Ovary (tissue), 9 donors: Measurements from ENCODE around the gene PTPRG. TPM values are rescaled to one million over a fixed set of nuclear protein-coding genes. Genes with fewer than 3 reads are reported as not detected.

Experiments
- DNase-seq, 5 donors: peaks; one replicate each; pipeline ENCODE4 v3.0.0-alpha.2; 2019 to 2020
- H3K27ac ChIP-seq, 2 donors: fragments of 200-600 bp; one replicate each; pipeline versions ENCODE4 v1.5.1 to v1.8.0; 2019 to 2022
- H3K27me3 ChIP-seq: fragments of 200-600 bp; one replicate; pipeline ENCODE4 v1.8.0; 2022
- H3K36me3 ChIP-seq: fragments of 200-600 bp; sonication (generic); one replicate; pipeline ENCODE4 v1.5.1; 2019
- H3K4me1 ChIP-seq: one replicate; pipeline ENCODE4 v1.8.1; 2013; ENCODE audit warnings: mild to moderate bottlenecking, moderate library complexity; ENCODE audit not compliant: insufficient read depth
- H3K4me3 ChIP-seq: fragments of 200-600 bp; sonication (generic); one replicate; pipeline ENCODE4 v1.5.1; 2017
- H3K9me3 ChIP-seq, 2 donors: fragments of 200-600 bp in 1 of 2; sonication (generic) in 1 of 2; one replicate each; pipeline versions ENCODE4 v1.5.1 to v1.8.1; 2013 to 2019; ENCODE audit warnings: mild to moderate bottlenecking in 1 of 2, moderate library complexity in 1 of 2
- CTCF ChIP-seq, 3 donors: fragments of 450-650 bp in 2 of 3; fragments of 200-600 bp in 1 of 3; IDR thresholded peaks; one replicate each; pipeline versions ENCODE4 v1.5.1 to v1.8.0; 2016 to 2022; ENCODE audit warnings: antibody characterized with exemption in 3 of 3, mild to moderate bottlenecking in 1 of 3
- EP300 ChIP-seq: sonication (generic); formaldehyde crosslinking; IDR thresholded peaks from one replicate; pipeline ENCODE4 v1.6.1; 2017; ENCODE audit warnings: antibody characterized with exemption
- POLR2A ChIP-seq: fragments of 450-650 bp; IDR thresholded peaks from one replicate; pipeline ENCODE4 v1.6.1; 2017; ENCODE audit warnings: antibody characterized with exemption, mild to moderate bottlenecking, moderate library complexity
- WGBS, 3 donors: extraction: QIAGEN DNeasy Blood & Tissue Kit in 1 of 3; methylation state at CpG; one replicate each; pipeline versions ENCODE4 v1.1.5 to v1.1.7; 2013 to 2017; 5-methylcytosine and 5-hydroxymethylcytosine counted together
- intact Hi-C, 4 donors: fragments of 100-400 bp; cut with DNase I; formaldehyde crosslinking; loops; one replicate each; pipeline versions ENCODE4 v1.11.0 to v1.15.1; 2022 to 2023
- polyA plus RNA-seq, 2 donors: library from polyadenylated mRNA; stranded (reverse); fragments of 200-250 nt in 1 of 2; fragments of 350-450 nt in 1 of 2; fragmentation: Illumina TruSeq in 1 of 2; extraction: RNeasy Lipid Tissue Mini Kit (QIAGEN cat#74804) in 1 of 2; gene quantifications; one replicate each; pipeline ENCODE4 v1.2.3, GENCODE V29; 2013 to 2014
- total RNA-seq, 7 donors: library from RNA; depleted of rRNA in 2 of 7; stranded (reverse); fragments of >200 nt in 2 of 7; fragmentation: NEBNext Ultra II Directional in 3 of 7; extraction: Animal tissue kit (Norgen Biotek cat#: 25700) in 3 of 7; gene quantifications; one replicate each; pipeline versions ENCODE4 v1.1.0 to v1.2.4, GENCODE V29; 2016 to 2023
- donor health status: DM: no; HTN: no; CAD: no; lungs with moderate emphysema.
- donor health status: DM: no; HTN: no; CAD: no.
- donor health status: Bipolar disorder and iron deficiency.
- donor health status: DM: yes; HTN: yes; CAD: no.
- donor health status: DM: no; HTN: no; CAD: no.
- donor health status: DM: yes; HTN: yes; CAD: no.

The PTPRG gene
- total and polyA plus RNA-seq, 9 donors, result 18.2 to 87.9 (median 47.7) TPM

GRCh38 chr3:61628636-61629035 is 67.3 kb downstream of the PTPRG start:
- intact Hi-C loops, result no loop called here
- Histone ChIP-seq H3K9me3 (no peaks in the 10 kb centered on the region), H3K36me3 (no peaks in the 10 kb centered on the region), H3K4me3 (no peak overlapping the region), H3K27ac (no peak overlapping the region), H3K27me3 (no peaks in the 10 kb centered on the region), H3K4me1 (no peaks in the 10 kb centered on the region)
- DNase-seq, result no peak
- TF ChIP-seq POLR2A (no peak), EP300 (no peak), CTCF (IDR thresholded peaks at IDR 0.05) (no peak)
- 88 to 95% (median 91%) methylated on average over 3 of the region's 3 CpGs for WGBS, 3 donors

GRCh38 chr3:61629442-61629841 is 68.1 kb downstream of the PTPRG start:
- no peaks in the 10 kb centered on the region for H3K36me3 ChIP-seq
- intact Hi-C loops, result no loop called here
- WGBS, 3 donors, result 92 to 97% (median 95%) methylated on average over 4 of the region's 4 CpGs
- no peaks in the 10 kb centered on the region for H3K27me3 ChIP-seq
- no peak overlapping the region for H3K27ac ChIP-seq
- TF ChIP-seq POLR2A (no peak), EP300 (no peak), CTCF (IDR thresholded peaks at IDR 0.05) (no peak)
- H3K4me3 ChIP-seq, result no peak overlapping the region
- H3K4me1 ChIP-seq, result no peaks in the 10 kb centered on the region
- no peaks in the 10 kb centered on the region for H3K9me3 ChIP-seq
- DNase-seq, result no peak

GRCh38 chr3:61631108-61631769 is 69.9 kb downstream of the PTPRG start:
- Histone ChIP-seq H3K27me3 (no peaks in the 10 kb centered on the region), H3K4me3 (no peak overlapping the region), H3K27ac (no peak overlapping the region), H3K9me3 (no peaks in the 10 kb centered on the region), H3K4me1 (no peaks in the 10 kb centered on the region), H3K36me3 (no peaks in the 10 kb centered on the region)
- no peak for TF ChIP-seq CTCF (IDR thresholded peaks at IDR 0.05)
- no peak for TF ChIP-seq POLR2A
- no peak for TF ChIP-seq EP300
- 80 to 85% (median 81%) methylated on average over 2 of the region's 2 CpGs for WGBS, 3 donors
- no peak for DNase-seq
- intact Hi-C loops, result no loop called here

GRCh38 chr3:61632568-61633175 is 71.3 kb downstream of the PTPRG start:
- intact Hi-C loops, result no loop called here
- WGBS, 3 donors, result 97 to 98% (median 98%) methylated on average over 2 of the region's 2 CpGs
- H3K4me1 ChIP-seq, result no peaks in the 10 kb centered on the region
- no peaks in the 10 kb centered on the region for H3K9me3 ChIP-seq
- H3K36me3 ChIP-seq, result no peaks in the 10 kb centered on the region
- TF ChIP-seq EP300 (no peak), CTCF (IDR thresholded peaks at IDR 0.05) (no peak), POLR2A (no peak)
- H3K27ac ChIP-seq, result no peak overlapping the region
- DNase-seq, result no peak
- no peaks in the 10 kb centered on the region for H3K27me3 ChIP-seq
- H3K4me3 ChIP-seq, result no peak overlapping the region
